Prostate gland (tissue), 2 donors: ENCODE measurements around the gene GHR. TPM values are rescaled to one million over a fixed set of nuclear protein-coding genes. Genes with fewer than 3 reads are reported as not detected.

Source experiments
- DNase-seq: peaks from one replicate; pipeline ENCODE4 v3.0.0-alpha.2; 2019; ENCODE audit warnings: low spot score
- H3K27ac ChIP-seq, 2 donors: fragments of 200-600 bp; sonication (generic); 2 replicates each; pipeline ENCODE4 v1.5.1; 2017 to 2019
- H3K27me3 ChIP-seq: fragments of 200-600 bp; sonication (generic); replicated peaks from 2 replicates; pipeline ENCODE4 v1.5.1; 2019; ENCODE audit not compliant: insufficient read depth
- H3K36me3 ChIP-seq, 2 donors: fragments of 200-600 bp; sonication (generic); 1 replicate in 1 of 2; 2 replicates in 1 of 2; pipeline versions ENCODE4 v1.5.1 to v1.8.1; 2017 to 2019
- H3K4me1 ChIP-seq: fragments of 200-600 bp; sonication (generic); replicated peaks from 2 replicates; pipeline ENCODE4 v1.5.1; 2019
- H3K4me3 ChIP-seq, 2 donors: fragments of 200-600 bp; sonication (generic); 2 replicates each; pipeline ENCODE4 v1.5.1; 2017 to 2019
- H3K9me3 ChIP-seq: fragments of 200-600 bp; sonication (generic); 2 replicates; pipeline ENCODE4 v1.5.1; 2017
- CTCF ChIP-seq, 4 experiments: fragments of 200-600 bp in 2 of 4; fragments of 450-650 bp in 2 of 4; sonication (generic) in 2 of 4; IDR thresholded peaks; 1 replicate in 3 of 4; 2 replicates in 1 of 4; pipeline ENCODE4 v1.5.1; 2016 to 2019; ENCODE audit warnings: antibody characterized with exemption in 4 of 4, mild to moderate bottlenecking in 2 of 4, moderate library complexity in 2 of 4
- POLR2A ChIP-seq: fragments of 450-650 bp; IDR thresholded peaks from one replicate; pipeline ENCODE4 v1.6.1; 2016; ENCODE audit warnings: antibody characterized with exemption, mild to moderate bottlenecking
- POLR2AphosphoS5 ChIP-seq: sonication (generic); formaldehyde crosslinking; IDR thresholded peaks from one replicate; pipeline ENCODE4 v1.6.1; 2017; ENCODE audit warnings: antibody characterized with exemption
- WGBS: methylation state at CpG from one replicate; pipeline ENCODE4 v1.1.5; 2018; 5-methylcytosine and 5-hydroxymethylcytosine counted together
- intact Hi-C: fragments of 100-400 bp; cut with DNase I; formaldehyde crosslinking; loops from one replicate; pipeline ENCODE4 v1.14.2; 2022
- total RNA-seq, 2 donors: library from RNA; depleted of rRNA; stranded (reverse); fragments of >200 nt; gene quantifications; one replicate each; pipeline ENCODE4 v1.1.0, GENCODE V29; 2016

Gene GHR
- total RNA-seq, 2 donors from 2014 or later: 11.8 to 15.5 TPM

- H3K4me1 ChIP-seq: no peaks in the 10 kb centered on the region
- no peaks in the 10 kb centered on the region for H3K27me3 ChIP-seq
- TF ChIP-seq POLR2AphosphoS5 (no peak), CTCF (IDR thresholded peaks at IDR 0.05) (no peak), POLR2A (no peak)
- H3K36me3 ChIP-seq: no peaks in the 10 kb centered on the region
- no peak for DNase-seq
- no peaks in the 10 kb centered on the region for H3K9me3 ChIP-seq
- intact Hi-C loops: no loop called here
- H3K27ac ChIP-seq: no peak overlapping the region
- 81% methylated on average over 2 of the region's 2 CpGs for WGBS
- H3K4me3 ChIP-seq: no peak overlapping the region
Observed at GRCh38 chr5:42387563-42387962, 35.7 kb upstream of the GHR start.

GRCh38 chr5:42390115-42390514, 33.1 kb upstream of the GHR start:
- intact Hi-C loops: no loop called here
- no peak overlapping the region for H3K27ac ChIP-seq

GRCh38 chr5:42392917-42393316, 30.3 kb upstream of the GHR start:
- H3K27me3 ChIP-seq: no peaks in the 10 kb centered on the region
- no peaks in the 10 kb centered on the region for H3K36me3 ChIP-seq
- 88% methylated on average over 2 of the region's 2 CpGs for WGBS
- intact Hi-C loops: no loop called here
- no peak for DNase-seq
- TF ChIP-seq CTCF (IDR thresholded peaks at IDR 0.05) (no peak), POLR2AphosphoS5 (no peak), POLR2A (no peak)
- H3K9me3 ChIP-seq: no peaks in the 10 kb centered on the region
- H3K4me3 ChIP-seq: no peak overlapping the region
- H3K27ac ChIP-seq: no peak overlapping the region
- H3K4me1 ChIP-seq: no peaks in the 10 kb centered on the region

More at GRCh38 chr5:42390115-42390514, 33.1 kb upstream of the GHR start:
- no peak for DNase-seq
- no peaks in the 10 kb centered on the region for H3K36me3 ChIP-seq
- TF ChIP-seq POLR2AphosphoS5 (no peak), CTCF (IDR thresholded peaks at IDR 0.05) (no peak), POLR2A (no peak)
- WGBS: 75% methylated on average over 5 of the region's 5 CpGs
- H3K4me1 ChIP-seq: no peaks in the 10 kb centered on the region
- no peaks in the 10 kb centered on the region for H3K27me3 ChIP-seq
- no peaks in the 10 kb centered on the region for H3K9me3 ChIP-seq
- no peak overlapping the region for H3K4me3 ChIP-seq

- Histone ChIP-seq H3K27me3 (no peaks in the 10 kb centered on the region), H3K9me3 (no peaks in the 10 kb centered on the region), H3K4me3 (no peak overlapping the region), H3K36me3 (no peaks in the 10 kb centered on the region), H3K27ac (no peak overlapping the region), H3K4me1 (no peaks in the 10 kb centered on the region)
- DNase-seq: no peak
- intact Hi-C loops: no loop called here
- no peak for TF ChIP-seq CTCF (IDR thresholded peaks at IDR 0.05)
- no peak for TF ChIP-seq POLR2A
- no peak for TF ChIP-seq POLR2AphosphoS5
- WGBS: 74% methylated on average over 5 of the region's 5 CpGs
Observed at GRCh38 chr5:42396111-42396510, 27.1 kb upstream of the GHR start.

- H3K27ac ChIP-seq: no peak overlapping the region
- no peak overlapping the region for H3K4me3 ChIP-seq
- WGBS: 89% methylated on average over 8 of the region's 8 CpGs
- no peaks in the 10 kb centered on the region for H3K36me3 ChIP-seq
- H3K27me3 ChIP-seq: no peaks in the 10 kb centered on the region
- no peaks in the 10 kb centered on the region for H3K9me3 ChIP-seq
- H3K4me1 ChIP-seq: no peaks in the 10 kb centered on the region
- no peak for DNase-seq
- TF ChIP-seq POLR2A: no peak
- intact Hi-C loops: no loop called here
Observed at GRCh38 chr5:42397267-42397666, 26.0 kb upstream of the GHR start.
